ENCODE results near the gene GTF2IRD1. TPM values are rescaled to one million over a fixed set of nuclear protein-coding genes. Genes with fewer than 3 reads are reported as not detected.
A peak's percentile ranks its signal among the peaks of the same experiment; 100 is the strongest.

Gene GTF2IRD1
- total and polyA plus RNA-seq, 9 of the 15 experiments (the other 6 are each of a cell fraction or from before 2014, with no cell fraction given): 9.1 to 30.2 (median 14.0) TPM

GRCh38 chr7:74503061-74503460, 49.4 kb downstream of the GTF2IRD1 start (continued):
- no peak for TF ChIP-seq RBM14 (IDR thresholded peaks at IDR 0.05; ENCODE audit: borderline replicate concordance, insufficient read depth, low read depth, low read length)
- TF ChIP-seq ZNF398 (CRISPR knock-in tag; IDR thresholded peaks at IDR 0.05): no peak
- no peak for TF ChIP-seq GATA2 (CRISPR knock-in tag; IDR thresholded peaks at IDR 0.05)
- no peak for TF ChIP-seq ATF7 (IDR thresholded peaks at IDR 0.05)

- intact Hi-C loops (cut with micrococcal nuclease): no loop called here
- H3K9me1 ChIP-seq (ENCODE audit: control insufficient read depth, insufficient read depth, low read length): peaks cover 2% of the 10 kb centered on the region
- no peak overlapping the region for H3K27ac ChIP-seq (ENCODE audit: extremely low read depth, low read depth, low read length)
- POLR2A ChIA-PET: no interaction called here
- in situ Hi-C loops (cut with MboI): no loop called here
- peaks cover 0 to 22% of the 10 kb centered on the region in 2 experiments; a peak in 2 of 5 replicates for H3K4me1 ChIP-seq (replicated peaks in 1 of 2; ENCODE audit: control insufficient read depth in 2 of 2, insufficient read depth in 2 of 2, low read length in 2 of 2)
- peaks cover 12% of the 10 kb centered on the region; the same call in 1 of the 2 replicates for H4K20me1 ChIP-seq (replicated peaks; ENCODE audit: control insufficient read depth, insufficient read depth, low read length)
- DNase-seq (ENCODE audit: extremely low read depth in 1 of 4, low spot score in 3 of 4) (no peak), ATAC-seq (no peak), FAIRE-seq (peak; percentile 79)
- no peak overlapping the region for H3K9ac ChIP-seq (ENCODE audit: insufficient read depth in 1 of 2, low read depth in 2 of 2, low read length in 2 of 2)
- CTCF ChIA-PET (ENCODE audit: low intra/inter-chr PET ratio): no interaction called here
- H3K4me3 ChIP-seq: no peak overlapping the region
- TF ChIP-seq GABPB2 (CRISPR knock-in tag; conservative IDR thresholded peaks at IDR 0.05) (no peak), ZNF146 (CRISPR knock-in tag; IDR thresholded peaks at IDR 0.05; ENCODE audit: unreplicated experiment) (peak; percentile 92), MLX (CRISPR knock-in tag; conservative IDR thresholded peaks at IDR 0.05) (no peak)
- no peak overlapping the region for H2AFZ ChIP-seq (ENCODE audit: low read depth, low read length)
- 79% methylated on average over 8 of the region's 8 CpGs for WGBS (ENCODE audit: insufficient coverage, low coverage, missing lambda C conversion rate)
- no peaks in the 10 kb centered on the region for H3K27me3 ChIP-seq (ENCODE audit: control insufficient read depth in 2 of 2, insufficient read depth in 2 of 2, low read length in 2 of 2)
- peaks cover 9% of the 10 kb centered on the region; the same call in 2 of the 3 replicates for H3K36me3 ChIP-seq (ENCODE audit: control insufficient read depth, insufficient read depth, low read length)
- H3K79me2 ChIP-seq (ENCODE audit: control insufficient read depth, insufficient read depth, low read length): no peaks in the 10 kb centered on the region
- H3K4me2 ChIP-seq (ENCODE audit: insufficient read depth, low read length): no peak overlapping the region
- no peaks in the 10 kb centered on the region for H3K9me3 ChIP-seq (replicated peaks; ENCODE audit: control insufficient read depth, insufficient read depth, low read depth, low read length)
- BruUV-seq (replicated peaks): no TSS peak
Observed at GRCh38 chr7:74503943-74504342, 50.2 kb downstream of the GTF2IRD1 start.
